ENCODE data around the gene BDNF.

The BDNF gene

GRCh38 chr11:27698872-27699241 lies 1.4 kb downstream of the BDNF start:
- Histone ChIP-seq H3K4me3 (peak overlapping the region; percentile 79), H3K27ac (peak overlapping the region in 1 of 2 donors; percentile 68)
- TF ChIP-seq CTCF (IDR thresholded peaks at IDR 0.05): peak; percentile 52
- peak; percentile 81 for DNase-seq (ENCODE audit: low spot score)

- H3K4me3 ChIP-seq: no peak overlapping the region
- TF ChIP-seq CTCF (IDR thresholded peaks at IDR 0.05): no peak
- no peak overlapping the region for H3K27ac ChIP-seq
- no peak for DNase-seq (ENCODE audit: low spot score)
Observed at GRCh38 chr11:27697679-27698275, 2.5 kb downstream of the BDNF start.

GRCh38 chr11:27696961-27697360 lies 3.3 kb downstream of the BDNF start:
- Histone ChIP-seq H3K27ac (no peak overlapping the region), H3K4me3 (no peak overlapping the region)
- DNase-seq (ENCODE audit: low spot score): no peak
- no peak for TF ChIP-seq CTCF (IDR thresholded peaks at IDR 0.05)

- no peak overlapping the region for H3K27ac ChIP-seq
- H3K4me3 ChIP-seq: no peak overlapping the region
- no peak for TF ChIP-seq CTCF (IDR thresholded peaks at IDR 0.05)
- no peak for DNase-seq (ENCODE audit: low spot score)
Observed at GRCh38 chr11:27696115-27696514, 4.1 kb downstream of the BDNF start.

- TF ChIP-seq CTCF (IDR thresholded peaks at IDR 0.05): no peak
- DNase-seq (ENCODE audit: low spot score): no peak
- Histone ChIP-seq H3K4me3 (no peak overlapping the region), H3K27ac (no peak overlapping the region)
Observed at GRCh38 chr11:27694992-27695391, 5.3 kb downstream of the BDNF start.

GRCh38 chr11:27693398-27693797 lies 6.9 kb downstream of the BDNF start:
- Histone ChIP-seq H3K4me3 (no peak overlapping the region), H3K27ac (no peak overlapping the region)
- no peak for DNase-seq (ENCODE audit: low spot score)
- TF ChIP-seq CTCF (IDR thresholded peaks at IDR 0.05): no peak

- Histone ChIP-seq H3K4me3 (no peak overlapping the region), H3K27ac (no peak overlapping the region)
- DNase-seq (ENCODE audit: low spot score): no peak
- no peak for TF ChIP-seq CTCF (IDR thresholded peaks at IDR 0.05)
Observed at GRCh38 chr11:27692781-27693180, 7.5 kb downstream of the BDNF start.

Data from coronary artery (tissue), 2 donors.